GM21529 (cell line): ENCODE measurements around the gene RNF213.

Experiments
- ATAC-seq: cut with Tn5 transposase; IDR thresholded peaks from one replicate; pipeline ENCODE4 v1.9.1; 2021; ENCODE audit not compliant: unreplicated experiment

The RNF213 gene

DNA sequence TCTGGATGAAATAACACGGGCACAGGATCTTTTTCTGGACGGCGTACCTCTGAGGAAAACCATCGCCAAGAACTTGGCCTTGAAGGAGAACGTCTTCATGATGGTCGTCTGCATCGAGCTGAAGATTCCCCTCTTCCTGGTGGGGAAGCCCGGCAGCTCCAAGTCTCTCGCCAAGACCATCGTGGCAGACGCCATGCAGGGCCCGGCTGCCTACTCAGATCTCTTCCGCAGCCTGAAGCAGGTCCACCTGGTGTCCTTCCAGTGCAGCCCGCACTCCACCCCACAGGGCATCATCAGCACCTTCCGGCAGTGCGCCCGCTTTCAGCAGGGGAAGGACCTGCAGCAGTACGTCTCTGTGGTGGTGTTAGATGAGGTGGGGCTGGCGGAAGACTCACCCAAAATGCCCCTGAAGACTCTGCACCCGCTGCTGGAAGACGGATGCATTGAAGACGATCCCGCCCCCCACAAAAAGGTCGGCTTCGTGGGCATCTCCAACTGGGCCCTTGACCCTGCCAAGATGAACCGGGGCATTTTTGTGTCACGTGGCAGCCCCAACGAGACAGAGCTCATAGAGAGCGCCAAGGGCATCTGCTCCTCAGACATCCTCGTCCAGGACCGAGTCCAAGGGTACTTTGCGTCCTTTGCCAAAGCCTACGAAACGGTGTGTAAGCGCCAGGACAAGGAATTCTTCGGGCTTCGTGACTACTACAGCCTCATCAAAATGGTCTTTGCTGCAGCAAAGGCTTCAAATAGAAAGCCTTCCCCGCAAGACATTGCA lies 86.0 kb downstream of the RNF213 start:
- ATAC-seq = no peak

DNA sequence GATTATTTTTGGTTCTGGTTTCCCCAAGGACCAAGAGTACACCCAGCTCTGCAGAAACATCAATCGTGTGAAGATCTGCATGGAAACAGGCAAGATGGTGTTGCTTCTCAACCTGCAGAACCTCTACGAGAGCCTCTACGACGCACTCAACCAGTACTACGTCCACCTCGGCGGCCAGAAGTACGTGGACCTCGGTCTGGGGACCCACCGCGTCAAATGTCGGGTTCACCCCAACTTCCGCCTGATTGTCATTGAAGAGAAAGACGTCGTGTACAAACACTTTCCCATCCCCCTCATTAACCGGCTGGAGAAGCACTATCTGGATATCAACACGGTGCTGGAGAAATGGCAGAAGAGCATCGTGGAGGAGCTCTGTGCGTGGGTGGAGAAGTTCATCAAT lies 86.9 kb downstream of the RNF213 start:
- no peak for ATAC-seq

DNA sequence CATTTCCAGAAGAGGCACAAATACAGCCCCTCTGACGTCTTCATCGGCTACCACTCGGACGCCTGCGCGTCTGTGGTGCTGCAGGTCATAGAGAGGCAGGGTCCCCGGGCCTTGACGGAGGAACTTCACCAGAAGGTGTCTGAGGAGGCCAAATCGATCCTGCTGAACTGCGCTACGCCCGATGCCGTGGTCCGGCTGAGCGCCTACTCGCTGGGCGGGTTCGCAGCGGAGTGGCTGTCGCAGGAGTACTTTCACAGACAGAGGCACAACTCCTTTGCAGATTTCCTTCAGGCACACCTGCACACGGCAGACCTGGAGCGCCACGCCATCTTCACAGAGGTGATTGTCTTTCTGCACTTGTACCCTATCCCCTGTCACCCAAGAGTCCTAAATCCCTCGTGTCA lies 87.3 kb downstream of the RNF213 start:
- no peak for ATAC-seq

DNA sequence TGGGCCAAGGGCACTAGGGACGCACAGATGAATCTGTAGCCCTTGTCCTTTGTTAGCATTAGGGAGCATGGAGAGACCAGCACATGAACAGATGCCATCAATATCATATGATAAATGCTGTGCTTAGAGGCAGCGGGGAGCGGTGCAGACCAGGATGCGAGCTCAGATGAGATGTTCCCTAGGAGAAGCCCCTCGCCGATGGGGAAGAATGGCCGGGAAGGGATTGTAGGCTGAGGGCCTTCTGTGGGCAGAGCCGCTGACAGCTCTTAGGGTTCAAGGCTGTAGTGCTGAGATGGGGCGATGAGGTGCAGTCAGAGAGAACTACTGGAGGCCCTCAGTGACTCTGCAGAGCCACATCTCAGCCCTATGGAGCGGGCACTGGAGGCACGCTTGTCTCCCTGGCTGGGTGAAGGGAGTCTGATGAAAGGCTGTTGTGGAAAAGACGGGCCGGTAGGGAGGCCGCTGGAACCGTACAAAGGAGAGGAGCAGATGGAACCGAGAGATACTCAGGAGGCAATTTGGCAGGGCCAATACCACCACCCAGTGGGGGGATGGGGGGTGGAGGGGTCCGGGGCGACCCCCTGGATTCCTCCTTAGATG lies 88.0 kb downstream of the RNF213 start:
- ATAC-seq = no peak

DNA sequence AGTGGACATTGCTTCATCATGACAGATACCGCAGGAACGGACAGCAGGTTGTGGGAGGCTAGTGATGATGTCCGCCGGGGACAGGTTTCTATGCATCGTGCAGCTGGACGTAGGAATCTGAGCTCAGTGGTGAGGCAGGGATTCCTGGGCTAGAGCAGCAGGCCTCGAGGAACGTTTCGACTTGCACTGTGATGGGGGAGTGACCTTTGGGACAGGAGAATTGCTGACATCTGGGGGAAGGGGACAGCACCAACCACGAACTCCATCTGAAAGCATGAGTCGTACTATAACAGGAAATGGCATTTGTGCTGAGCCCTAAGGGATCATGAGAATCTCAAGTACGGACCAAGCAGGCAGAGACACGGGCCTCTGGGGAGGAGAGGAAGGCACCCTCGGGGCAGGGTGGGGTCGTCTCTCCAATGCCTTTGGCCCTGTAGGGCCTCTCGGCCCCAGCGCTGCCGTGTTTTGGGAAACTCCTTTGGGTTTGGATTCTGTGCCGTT lies 88.5 kb downstream of the RNF213 start:
- ATAC-seq = no peak

DNA sequence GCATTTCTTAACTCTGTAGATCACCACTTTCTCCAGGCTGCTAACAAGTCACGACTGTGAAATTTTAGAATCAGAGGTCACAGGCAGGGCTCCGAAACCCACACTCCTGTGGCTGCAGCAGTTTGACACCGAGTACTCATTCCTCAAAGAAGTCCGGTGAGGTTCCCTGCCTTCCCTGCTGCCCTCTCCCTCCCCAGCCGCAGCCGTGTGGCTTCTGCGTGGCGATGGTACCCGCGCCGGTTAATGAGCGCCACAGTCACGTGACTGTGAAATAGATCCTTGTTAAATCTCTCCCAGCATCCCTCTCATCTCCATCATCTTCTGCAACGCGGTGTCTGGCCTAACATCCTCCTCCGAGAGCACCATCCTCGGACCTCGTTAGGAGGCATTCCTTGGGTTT lies 89.1 kb downstream of the RNF213 start:
- ATAC-seq = no peak

DNA sequence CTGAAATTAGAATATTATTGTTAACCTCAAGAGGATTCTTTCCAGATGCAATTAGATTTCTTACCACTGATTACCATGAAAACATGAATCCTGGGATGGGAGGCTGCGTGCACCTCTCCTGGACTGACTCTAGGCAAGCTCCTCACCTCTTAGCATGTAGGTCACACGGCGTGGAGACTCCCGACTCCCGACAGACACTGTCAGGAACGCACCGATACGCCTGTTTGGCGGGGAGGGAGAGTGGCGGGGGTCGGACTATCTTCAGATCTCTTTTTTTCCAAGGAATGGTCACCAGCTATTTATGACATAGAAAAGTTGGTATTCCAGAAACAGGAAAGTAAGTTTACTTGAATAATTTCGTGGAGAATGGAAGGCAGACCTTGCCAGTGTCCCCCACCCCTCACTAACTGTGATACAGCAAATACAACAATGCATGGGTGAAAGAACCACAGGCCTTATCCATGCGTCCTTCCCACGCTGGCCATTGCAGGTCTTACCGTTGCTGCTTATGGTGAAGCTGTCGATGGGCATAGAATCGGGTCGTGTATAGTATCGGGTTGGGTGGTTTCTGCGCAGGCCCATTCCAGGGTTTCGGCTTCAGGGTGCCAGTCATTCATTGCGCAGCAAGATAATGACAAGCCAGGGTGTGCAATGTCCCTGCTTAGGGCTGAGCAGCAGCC lies 91.7 kb downstream of the RNF213 start:
- ATAC-seq = no peak

DNA sequence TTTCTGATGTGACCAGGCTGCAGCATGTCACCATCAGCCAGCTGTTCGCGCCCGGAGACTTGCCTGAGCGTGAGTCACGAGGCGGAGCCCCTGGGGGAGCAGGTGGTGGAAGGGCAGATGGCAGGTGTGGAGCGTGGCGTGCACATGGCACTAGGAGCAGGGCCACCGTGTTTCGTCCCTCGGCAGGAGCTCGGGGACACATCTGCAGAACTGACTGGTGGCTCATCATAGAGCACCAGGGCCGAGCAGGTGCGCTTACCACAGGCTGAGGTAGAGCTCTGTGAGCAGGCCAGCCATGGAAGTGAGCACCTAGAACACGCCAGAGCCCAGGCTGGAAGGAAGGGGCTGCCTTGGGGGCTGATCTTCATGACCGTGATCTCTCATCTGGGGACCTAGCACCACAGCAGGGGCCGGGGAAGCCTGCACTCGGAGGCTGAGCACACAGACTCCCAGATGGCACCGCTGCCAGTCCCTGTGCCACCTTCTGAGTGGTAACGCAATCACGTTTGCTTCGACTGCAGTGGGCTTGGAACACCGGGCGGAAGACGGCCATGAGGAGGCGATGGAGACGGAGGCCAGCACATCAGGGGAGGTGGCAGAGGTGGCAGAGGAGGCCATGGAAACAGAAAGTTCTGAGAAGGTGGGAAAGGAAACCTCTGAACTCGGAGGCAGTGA lies 92.5 kb downstream of the RNF213 start:
- no peak for ATAC-seq

DNA sequence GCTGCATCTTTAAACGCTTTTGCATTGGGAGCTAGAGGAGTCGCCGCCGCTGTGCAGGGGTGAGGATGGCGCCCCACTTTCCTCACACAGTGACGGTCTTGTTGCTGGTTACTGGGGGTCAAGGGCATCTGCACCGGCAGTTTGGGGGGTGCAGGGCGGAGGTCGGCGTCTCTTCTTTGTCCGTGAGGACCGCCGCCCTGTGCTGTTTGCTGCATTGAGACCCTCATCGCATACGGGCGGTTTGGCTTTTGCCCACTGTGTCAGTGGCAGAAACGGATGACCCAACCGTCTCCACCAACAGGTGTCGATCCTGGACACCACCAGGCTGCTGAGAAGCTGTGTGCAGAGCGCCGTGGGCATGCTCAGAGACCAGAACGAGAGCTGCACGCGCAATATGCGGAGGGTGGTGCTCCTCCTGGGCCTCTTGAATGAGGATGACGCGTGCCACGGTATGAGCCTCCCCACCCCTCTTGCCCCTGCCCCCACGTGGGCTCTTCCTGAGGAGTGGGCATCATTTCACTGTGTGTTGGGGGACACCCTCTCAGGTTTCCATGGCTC lies 93.1 kb downstream of the RNF213 start:
- ATAC-seq = no peak

DNA sequence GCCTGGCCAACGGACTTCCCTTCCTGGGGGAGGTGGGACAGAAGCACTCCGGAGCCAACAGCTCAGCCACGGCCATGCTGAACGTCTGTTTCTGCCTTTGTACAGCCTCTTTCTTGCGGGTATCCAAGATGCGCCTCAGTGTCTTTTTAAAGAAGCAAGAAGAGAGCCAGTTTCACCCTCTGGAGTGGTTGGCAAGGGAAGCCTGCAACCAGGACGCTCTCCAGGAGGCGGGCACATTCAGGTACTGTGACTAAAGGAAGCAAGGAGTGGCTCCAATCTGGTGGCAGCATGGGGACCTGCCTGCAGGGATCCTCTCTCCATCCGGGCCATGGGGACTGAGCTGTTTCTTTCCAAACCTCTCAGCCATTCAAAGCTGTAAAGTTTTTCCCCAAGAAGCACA lies 93.7 kb downstream of the RNF213 start:
- ATAC-seq = no peak

DNA sequence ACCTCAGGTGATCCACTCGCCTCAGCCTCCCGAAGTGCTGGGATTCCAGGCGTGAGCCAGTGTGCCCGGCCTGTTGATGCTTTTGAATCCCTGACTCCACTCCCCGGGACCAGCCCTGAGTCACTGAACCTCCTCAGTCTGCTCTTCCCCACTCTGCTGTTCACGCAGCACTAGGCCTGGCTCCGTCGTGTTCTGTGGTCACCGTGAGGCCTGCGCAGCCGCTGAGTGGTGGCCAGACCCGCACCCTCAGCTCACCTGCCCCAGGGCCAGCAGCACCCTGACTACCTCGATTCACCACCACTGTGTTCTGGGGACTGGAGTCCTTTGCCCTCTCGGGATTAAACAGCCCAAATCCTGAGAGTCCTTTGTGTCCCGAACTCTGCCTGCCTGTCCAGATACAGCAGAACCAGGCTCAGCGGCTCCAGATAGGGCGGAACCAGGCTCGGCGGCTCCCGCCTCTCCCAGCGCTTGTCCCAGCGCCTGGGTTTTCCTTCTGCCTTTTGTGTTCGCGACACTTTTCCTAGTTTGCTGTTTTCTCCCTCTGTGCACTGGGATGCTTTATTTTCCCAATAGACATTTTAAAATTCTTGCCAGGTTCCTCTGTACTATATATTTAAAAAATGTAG lies 95.7 kb downstream of the RNF213 start:
- ATAC-seq = no peak

DNA sequence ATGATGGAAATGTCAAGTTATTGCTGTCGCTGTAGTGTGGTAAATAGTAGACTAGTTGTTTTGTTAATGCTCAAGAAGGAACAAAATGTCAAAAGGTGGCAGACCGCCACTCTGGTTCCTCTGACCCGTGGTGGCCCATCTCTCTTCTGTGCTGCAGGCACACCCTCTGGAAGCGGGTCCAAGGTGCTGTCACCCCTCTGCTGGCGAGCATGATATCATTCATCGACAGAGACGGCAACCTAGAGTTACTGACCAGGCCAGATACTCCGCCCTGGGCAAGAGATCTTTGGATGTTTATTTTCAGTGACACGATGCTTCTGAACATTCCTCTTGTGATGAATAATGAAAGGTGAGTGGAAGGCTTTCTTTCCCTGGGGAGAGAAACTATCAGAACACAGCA lies 97.5 kb downstream of the RNF213 start:
- ATAC-seq = no peak

DNA sequence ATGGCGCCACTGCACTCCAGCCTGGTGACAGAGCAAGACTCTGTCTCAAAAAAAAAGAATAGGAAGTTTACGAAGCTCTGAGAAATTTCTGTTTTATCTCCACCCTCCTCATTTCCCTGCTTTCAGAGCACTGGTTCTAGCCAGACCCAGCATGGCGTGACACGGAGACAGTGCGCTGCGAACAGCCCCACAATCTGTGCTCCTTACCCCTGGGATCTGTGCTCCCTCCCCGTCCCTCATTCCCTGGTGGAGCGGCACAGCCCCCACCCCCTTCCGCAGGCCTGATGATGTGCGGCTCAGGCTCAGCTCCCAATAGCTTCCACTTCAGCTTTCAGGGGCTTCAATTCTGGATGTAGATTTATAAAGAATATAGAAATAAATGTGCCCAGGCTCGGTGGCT lies 98.2 kb downstream of the RNF213 start:
- no peak for ATAC-seq

DNA sequence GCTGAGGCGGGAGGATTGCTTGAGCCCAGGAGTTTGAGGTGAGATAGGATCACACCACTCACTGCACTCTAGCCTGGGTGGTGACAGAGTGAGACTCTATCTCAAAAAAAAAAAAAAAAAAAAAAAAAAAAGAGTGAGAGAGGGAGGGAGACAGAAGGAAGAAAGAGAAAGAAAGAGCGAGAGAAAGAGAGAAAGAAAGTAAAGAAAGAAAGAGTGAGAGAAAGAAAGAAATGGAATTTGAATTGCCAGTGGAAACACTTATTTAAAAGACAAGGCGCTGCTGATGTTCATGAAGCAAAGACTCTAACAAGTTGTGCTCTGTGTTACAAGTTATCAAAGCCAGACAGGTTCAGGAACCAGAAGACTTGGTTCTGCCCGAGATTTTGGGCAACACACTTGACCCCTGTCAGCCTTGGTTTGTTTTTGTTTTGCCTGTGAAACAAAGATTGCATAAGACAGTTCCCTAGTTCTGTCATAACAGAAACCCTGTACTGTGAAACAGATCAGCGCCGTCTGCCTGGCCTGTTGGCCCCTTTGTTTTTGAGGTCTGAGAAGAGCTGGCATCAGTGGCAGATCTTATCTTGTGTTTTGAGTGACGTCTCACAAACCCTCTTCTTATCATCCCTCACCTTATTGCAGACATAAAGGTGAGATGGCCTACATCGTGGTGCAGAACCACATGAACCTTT lies 98.9 kb downstream of the RNF213 start:
- no peak for ATAC-seq

DNA sequence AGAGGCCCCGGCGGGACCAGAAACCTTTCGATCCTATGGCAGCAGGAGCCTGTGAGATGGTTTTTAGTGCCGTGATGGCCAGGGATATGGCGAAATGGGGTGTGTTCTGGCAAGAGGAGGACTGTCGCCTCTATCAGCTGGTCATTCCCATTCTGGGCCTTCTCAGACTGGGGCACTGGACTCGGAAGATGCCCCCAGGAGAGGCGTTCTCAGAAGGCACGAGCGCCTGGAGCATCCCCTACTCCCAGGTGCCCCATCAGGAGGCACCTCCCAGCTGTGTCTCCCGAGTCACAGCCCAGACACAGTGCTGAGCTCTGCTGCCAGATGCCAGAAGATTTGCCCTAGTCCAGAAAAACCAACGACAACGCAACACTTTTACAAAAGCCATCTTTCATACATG lies 99.7 kb downstream of the RNF213 start:
- ATAC-seq = no peak

DNA sequence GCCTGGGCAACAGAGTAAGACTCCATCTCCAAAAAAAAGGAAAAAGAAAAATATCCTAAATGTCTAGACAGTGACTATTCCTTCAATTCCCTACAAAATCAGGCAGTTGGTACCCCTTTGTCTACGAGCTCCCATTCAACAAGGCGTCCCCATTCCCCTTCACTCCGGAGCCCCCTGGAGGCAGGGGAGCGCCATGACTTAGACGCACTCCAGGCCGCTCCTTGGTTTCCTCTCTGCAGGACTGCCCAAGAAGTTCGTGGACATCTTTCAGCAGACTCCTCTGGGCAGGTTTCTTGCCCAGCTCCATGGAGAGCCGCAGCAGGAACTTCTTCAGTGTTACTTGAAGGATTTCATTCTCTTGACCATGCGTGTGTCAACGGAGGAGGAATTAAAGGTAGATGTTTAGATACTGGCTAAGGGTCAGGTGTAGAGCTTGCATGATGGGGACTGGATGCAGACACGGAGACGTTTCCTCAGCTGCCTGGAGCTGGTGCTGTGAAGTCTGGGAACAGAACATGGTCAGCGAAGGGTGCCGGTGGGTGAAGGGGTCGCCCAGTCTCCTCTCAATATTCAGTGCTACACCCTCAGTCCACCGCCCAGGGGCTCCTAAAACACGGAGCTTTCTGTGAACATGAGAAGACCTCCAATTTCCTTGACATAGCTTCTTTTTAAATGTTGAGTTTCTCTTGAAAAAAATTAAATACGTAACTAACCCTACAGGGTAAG lies 101.0 kb downstream of the RNF213 start:
- ATAC-seq = no peak

DNA sequence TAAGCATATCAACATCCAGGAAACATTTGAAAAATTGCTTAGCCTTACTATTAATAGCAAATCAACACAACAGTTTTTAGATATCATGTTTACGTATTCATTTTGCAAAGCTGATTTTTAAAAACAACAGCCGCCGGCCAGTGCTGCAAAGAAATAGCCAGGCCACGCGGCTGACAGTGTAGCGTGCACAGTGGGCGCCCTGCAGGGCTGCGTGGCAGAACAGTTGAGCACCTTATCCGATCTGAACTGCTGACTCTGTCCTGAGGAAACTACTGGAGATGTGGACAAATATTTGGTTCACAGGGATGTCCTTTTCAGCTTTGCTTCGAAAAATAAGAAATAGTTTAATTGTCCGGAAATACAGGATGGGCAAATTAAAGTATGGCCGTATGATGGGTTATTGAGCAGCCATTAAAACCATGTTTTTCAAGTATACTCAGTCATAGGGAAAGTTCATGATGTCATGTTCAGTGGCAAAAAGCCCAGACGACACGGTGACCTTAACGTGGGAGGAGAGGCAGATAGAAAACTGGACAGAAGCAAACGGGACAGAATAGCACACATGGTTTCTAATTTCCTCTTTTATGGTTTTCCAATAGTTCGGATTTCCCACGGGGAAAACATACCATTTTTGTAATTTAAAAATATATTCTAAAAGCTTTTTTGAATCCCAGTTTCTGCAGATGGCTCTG lies 101.9 kb downstream of the RNF213 start:
- ATAC-seq = no peak

DNA sequence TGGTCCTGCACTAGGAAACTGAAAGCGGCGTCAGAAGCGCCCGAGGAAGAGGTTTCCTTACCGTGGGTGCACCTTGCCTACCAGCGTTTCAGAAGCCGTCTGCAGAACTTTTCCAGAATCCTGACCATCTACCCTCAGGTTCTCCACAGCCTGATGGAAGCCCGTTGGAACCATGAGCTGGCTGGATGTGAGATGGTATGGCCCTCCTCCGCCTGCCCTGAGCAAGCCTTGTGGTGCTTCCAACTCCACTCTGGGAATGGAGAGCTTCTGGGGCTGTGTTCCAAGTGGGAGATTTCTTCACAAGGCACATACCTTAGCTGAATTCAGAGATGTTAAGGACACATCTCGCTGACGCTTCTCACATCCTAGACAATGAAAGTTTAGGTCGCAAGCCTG lies 102.5 kb downstream of the RNF213 start:
- no peak for ATAC-seq

DNA sequence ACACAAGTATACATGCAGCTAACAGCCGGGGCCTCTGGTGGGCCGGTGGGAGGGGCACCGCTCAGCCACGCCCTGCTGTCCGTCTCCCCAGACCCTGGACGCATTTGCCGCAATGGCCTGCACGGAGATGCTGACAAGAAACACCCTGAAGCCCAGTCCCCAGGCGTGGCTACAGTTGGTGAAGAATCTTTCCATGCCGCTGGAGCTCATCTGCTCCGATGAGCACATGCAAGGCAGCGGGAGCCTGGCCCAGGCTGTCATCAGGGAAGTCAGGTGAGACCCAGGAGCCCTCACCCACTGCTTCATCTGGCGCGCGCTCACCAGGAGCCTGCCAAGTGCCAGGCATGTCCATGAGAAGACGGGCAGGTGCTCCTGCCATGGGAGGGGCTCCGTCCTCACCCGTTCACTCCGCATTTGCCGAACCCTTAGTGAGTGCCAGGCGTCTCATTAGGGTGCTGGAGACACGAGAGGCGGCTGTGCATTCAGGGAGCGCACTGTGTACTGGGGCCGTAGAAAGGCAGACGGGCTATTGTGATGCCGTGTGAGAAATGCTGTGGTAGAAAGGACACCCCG lies 103.0 kb downstream of the RNF213 start:
- ATAC-seq = no peak
